Fibroblast of the aortic adventitia (primary cell): Measurements from ENCODE around the gene BTBD17. TPM values are rescaled to one million over a fixed set of nuclear protein-coding genes. Genes with fewer than 3 reads are reported as not detected.

ENCODE experiments used
- DNase-seq: peaks from one replicate; pipeline ENCODE4 v3.0.0-alpha.2; 2010; ENCODE audit warnings: low read depth
- H3K4me3 ChIP-seq: 2 replicates; pipeline ENCODE4 v1.5.1; 2011; ENCODE audit warnings: low read depth, mild to moderate bottlenecking, control low read depth, low read length, moderate library complexity
- CTCF ChIP-seq: IDR thresholded peaks from 2 replicates; pipeline ENCODE4 v1.5.1; 2011; ENCODE audit warnings: mild to moderate bottlenecking, low read length, control low read depth, inconsistent platforms; ENCODE audit not compliant: insufficient read depth
- total RNA-seq: library from RNA; depleted of rRNA; stranded (reverse); fragments of >200 nt; gene quantifications from 2 replicates; pipeline ENCODE4 v1.2.3, GENCODE V29; 2012; ENCODE audit warnings: low replicate concordance

The BTBD17 gene
- total RNA-seq, 1 donor = not detected

GRCh38 chr17:74353446-74354060 is 8.1 kb downstream of the BTBD17 start:
- TF ChIP-seq CTCF = no peak
- no peak for DNase-seq
- no peak overlapping the region for H3K4me3 ChIP-seq

GRCh38 chr17:74351552-74352210 is 10.0 kb downstream of the BTBD17 start:
- H3K4me3 ChIP-seq = no peak overlapping the region
- DNase-seq = no peak
- no peak for TF ChIP-seq CTCF

GRCh38 chr17:74350486-74350885 is 11.2 kb downstream of the BTBD17 start:
- TF ChIP-seq CTCF = no peak
- H3K4me3 ChIP-seq = no peak overlapping the region
- no peak for DNase-seq

GRCh38 chr17:74349120-74349519 is 12.5 kb downstream of the BTBD17 start:
- no peak overlapping the region for H3K4me3 ChIP-seq
- TF ChIP-seq CTCF = no peak
- no peak for DNase-seq

- no peak for TF ChIP-seq CTCF
- H3K4me3 ChIP-seq = no peak overlapping the region
- DNase-seq = no peak
Observed at GRCh38 chr17:74347646-74348045, 14.0 kb downstream of the BTBD17 start.

GRCh38 chr17:74345433-74346241 is 16.0 kb downstream of the BTBD17 start:
- peak; percentile 6 for DNase-seq
- no peak overlapping the region for H3K4me3 ChIP-seq
- TF ChIP-seq CTCF = no peak
